Activated CD8-positive, alpha-beta memory T cell treated with anti-CD3 and anti-CD28 coated beads, Interleukin-2, amount 50 U/mL, for 1 hour (primary cell): ENCODE results near the gene TIGAR.

Experiments used
- DNase-seq: peaks from one replicate; pipeline ENCODE4 v3.0.0-alpha.2; 2020; ENCODE audit errors: extremely low read depth

Gene TIGAR

DNA sequence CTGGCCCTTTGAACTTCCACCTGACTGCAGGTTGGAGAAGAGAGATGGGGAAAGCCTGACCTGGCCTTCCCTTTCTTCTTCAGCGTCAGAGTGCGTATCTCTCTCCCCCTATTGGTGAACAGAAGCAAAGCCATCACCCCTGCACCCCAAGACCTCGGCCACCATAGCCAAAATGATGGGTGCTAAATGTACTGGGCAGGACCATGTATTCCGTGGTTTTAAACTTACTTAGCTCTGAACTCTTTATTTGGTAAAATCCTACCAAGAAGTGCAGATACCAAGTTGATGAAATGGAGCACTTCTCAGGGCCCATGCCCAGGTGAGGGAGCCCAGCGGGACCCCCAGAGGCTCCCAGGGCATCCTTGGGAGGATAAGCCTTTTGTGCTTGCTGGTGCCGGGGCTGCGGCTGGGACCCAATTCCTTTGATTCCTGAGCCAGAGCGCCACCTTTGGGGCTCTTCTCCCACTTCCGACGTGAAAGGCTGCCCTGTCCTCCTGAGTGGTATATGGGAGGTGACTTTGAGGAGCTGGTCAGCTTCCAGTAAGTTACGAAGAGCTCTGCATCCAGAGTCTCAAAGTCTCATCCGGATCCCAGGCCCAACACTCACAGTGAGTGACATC lies 38.0 kb upstream of the TIGAR start:
- DNase-seq, result no peak

DNA sequence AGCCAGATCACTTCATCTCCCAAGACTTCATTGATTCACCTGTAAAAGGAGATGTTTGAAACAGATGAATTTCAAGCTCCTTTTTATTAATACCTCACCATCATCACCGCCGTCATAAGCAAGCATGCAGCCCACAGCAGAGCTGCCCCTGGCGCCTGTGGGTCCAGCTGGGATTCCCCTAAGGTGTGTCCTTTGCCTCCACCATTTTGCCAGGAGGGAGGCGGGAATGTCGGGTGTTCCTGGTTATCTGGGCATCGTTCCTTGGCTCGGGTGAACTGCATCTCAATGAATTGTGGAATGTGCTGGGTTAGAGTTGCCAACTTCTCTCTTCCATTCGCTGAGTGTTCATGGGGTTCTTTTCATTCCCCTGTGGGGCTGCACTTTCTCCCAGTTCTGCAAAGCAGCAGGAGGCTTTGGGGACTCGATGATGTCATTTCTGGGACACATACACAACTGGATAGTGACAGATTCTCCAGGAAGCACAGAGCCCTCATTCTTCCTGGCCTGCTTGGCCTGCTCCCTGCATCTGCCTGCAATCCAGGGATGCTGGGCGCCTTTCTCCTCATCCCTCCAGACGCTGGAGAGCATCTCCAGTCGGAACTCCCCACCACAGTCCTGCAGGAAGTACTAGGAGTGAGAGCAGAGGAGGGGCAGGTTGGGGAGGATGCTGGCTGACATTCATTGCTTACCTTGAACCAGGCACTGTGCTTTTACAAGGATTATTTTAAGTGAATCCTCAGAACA lies 37.3 kb upstream of the TIGAR start:
- no peak for DNase-seq

DNA sequence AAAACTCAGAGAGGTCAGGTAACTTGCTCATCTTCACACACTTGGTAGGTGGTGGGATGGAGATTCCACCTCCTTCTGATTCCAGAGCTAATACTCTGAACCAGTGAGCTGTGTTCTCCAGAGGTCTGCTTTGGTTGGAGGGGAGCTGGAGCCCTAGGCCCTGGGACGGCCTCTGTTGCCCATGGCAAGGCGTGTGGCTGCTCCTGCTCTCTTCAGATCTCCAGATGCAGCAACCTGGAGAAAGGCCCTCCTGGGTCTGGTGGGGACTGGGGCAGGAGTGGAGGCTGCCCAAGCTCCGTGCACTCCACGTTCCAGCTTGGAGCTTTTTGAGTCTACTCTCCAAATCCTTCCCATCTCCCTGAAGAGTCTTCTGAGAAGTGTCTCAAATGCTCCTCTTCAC lies 36.7 kb upstream of the TIGAR start:
- DNase-seq, result no peak

DNA sequence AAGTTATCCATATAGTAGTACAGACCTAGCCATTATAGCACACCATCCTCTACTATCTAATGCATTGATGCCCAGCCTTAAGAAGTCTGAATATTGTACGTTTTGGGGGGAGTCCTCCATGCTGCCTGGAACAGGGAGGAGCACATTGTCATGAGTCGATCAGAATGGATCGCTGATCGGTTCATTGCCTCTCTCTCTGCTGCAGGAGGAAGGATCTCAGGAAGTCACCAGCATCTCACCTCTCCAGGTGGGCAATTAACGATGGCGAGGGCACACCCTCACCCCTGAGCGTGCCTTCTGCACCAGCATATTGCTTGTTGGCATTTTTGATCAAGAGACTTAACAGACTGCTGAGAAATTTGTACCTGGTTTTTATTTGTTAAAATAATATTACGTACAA lies 35.9 kb upstream of the TIGAR start:
- DNase-seq, result no peak

DNA sequence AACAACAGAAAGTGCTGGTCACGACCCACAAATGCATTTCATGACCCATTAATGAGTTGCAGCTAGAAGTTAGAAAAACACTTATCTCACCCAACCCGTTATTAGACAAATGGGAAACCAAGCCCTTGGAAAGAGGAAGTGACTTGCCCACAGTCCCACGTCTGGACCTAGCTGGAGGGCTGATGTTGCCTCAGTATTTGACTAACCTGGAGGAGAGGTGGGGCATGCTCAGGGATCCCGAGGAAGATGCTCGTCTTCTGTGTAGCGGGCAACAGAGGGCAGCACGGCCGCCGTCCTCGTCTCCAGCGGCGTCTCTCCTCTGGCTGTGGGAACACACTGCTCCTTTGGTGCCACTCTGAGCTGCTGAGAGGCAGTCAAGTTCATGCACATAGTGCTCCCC lies 34.8 kb upstream of the TIGAR start:
- no peak for DNase-seq

DNA sequence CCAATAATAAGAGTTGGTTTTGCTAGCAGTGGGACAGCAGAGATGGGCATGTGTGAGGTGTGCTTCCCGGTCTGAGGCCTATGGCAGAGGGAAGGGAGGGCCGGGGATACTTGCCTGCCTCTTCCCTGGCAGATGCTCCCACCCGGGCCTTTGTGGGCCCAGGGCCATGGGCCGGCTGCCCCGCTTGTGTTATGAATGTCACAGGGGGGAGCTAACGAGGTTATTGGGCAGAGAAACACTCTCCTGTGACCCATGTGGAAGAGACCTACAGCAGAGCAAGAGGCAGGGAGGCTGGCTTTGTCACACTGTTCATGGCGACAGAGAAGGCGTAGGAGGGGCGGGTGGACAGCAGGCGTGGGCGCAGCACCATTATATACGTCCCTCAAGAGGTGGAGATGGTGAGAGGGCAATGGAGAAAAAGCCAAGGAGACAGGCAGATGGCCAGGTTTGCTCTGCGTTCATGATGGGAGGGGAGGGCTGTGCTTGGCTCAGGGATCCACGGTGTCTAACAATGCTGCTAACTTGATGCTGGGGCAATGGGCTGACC lies 34.2 kb upstream of the TIGAR start:
- no peak for DNase-seq

DNA sequence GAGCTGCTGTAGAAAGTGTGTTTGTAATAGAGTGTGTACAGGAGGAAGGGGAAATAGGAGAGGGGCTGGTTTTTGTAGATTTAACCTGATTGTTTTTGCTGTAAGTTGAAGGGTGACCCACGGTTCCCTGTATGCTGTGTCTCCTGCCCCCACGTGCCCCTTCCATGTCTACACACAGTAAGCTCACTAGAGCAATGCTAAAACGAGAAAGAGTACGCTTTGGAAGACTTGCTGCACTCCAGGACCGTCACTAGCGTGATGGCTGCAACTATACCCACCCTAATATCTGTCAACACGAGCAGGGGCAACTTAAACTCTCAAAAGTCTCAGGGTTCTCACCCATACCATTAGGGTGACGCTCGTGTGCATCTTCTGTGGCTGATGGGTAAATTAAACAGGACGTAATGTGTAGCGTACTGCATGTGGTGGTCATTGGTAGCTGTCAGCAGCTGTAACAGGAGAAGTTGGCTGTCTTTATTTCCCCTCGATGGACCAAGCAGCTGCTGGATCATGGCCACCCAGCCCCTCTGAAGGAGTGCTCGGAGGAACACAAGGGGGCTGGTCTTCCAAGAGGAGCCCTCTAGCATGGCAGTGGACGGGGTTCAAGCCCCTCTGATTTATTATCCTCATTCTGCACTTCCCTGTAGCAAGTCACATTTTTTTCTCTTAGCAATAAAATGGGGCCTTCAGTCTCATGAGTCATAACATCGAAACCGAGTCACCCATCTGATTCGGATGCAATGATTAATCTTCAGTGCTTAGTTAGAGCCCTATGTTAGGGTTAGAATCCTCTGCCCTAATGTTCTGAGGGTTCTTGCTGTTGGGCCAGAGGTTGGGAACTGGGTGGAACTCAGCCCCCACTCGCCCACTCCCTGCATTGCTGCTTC lies 33.4 kb upstream of the TIGAR start:
- DNase-seq, result no peak

DNA sequence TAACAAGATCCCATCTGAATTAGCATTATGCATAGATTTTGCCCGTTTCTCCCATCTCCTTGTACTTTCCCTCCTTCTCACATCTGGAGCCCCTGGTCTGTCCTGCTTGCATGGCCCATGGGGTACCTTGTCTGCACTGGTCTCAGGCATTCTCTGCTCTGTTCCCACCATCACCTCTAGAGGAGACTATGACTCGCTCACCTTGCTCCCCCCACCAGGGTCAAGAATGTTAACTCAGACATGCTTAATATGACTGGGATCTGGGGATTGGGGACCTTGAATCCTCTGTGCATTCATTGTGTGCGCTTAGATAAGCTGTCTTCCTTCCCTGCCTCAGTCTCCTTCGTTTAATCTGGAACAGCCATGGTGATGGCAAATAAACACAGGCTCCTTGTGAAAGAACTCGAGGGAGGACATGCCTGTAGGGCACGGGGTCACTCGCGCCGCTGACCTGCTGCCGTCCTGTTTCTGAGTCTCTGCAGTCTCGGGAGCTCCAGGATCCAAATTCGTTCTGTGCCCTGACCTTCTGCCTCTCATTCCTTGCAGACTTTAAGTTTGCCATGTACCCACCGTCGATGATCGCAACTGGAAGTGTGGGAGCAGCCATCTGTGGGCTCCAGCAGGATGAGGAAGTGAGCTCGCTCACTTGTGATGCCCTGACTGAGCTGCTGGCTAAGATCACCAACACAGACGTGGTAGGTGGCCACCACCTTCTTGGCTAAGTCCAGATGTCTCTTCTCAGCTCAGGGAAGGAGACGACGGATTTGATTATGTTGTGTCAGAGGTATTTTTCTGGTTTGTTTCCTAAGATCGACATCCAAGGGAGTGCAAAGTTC lies 32.5 kb upstream of the TIGAR start:
- no peak for DNase-seq

DNA sequence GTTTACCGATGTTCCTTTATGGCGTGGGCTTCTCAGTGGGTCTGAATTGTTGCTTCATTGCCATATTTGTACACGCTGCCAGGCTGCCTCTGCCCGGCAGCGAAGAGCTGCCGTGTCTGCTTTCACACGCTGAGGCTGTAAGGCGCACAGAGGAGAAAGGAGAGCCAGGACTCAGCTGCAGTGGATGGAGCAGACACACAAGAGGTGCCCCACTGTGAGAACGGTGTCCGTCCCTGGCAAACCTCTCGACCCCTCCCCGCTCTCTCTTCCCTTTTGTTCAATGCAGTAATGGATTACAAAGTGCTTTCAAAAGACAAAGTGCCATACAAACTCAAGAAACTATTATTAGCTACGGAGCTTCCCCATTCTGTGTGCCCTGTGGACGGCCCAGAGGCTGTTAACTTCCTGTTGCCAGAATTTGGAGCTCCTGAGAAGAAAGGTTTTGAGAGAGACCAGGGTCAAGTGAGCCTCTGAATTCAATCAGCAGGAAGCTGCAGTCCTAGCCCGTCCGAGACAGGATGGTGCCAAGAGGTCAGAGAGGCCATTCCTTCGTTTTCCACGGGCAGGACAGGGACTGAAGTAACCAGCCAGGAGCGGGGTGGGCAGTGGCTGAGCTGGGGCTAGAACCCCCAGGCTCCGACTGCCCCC lies 31.7 kb upstream of the TIGAR start:
- no peak for DNase-seq

DNA sequence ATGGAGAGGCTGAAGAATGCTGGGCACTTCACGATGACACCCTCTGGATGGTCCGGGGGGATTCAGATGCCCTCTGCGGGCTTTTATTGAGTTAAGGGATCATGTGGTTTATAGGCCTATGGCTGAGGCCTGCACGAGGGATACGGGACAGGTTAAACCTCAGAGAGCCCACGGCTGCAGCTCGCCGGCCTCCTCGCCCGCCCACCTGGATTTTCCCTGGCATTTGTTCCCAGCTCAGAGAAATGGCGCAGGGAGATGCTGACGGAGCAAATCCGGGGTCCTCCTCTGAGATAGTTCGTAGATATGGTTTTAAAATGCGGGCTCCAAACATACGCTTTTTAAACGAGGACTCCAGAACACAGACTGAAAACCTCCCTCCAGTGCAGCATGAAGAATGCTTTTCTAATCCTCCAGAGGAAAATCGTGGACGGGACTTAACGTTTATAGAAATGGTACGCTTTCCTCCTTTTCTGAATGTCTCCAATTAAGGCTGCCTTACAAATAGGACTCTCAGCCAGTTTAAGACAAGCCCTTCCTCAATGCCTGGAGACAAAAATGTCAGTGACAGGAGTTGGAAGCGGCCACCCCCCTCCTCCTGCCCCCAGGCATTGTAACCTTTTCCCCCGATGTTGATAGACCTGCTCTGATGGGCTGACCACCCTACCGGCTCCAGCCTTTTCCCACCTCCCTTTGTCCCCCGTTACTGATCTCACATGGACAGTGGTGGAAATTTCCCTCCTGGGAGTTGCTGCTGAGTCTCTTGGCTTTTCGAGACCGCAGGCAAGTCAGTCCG lies 30.8 kb upstream of the TIGAR start:
- no peak for DNase-seq

DNA sequence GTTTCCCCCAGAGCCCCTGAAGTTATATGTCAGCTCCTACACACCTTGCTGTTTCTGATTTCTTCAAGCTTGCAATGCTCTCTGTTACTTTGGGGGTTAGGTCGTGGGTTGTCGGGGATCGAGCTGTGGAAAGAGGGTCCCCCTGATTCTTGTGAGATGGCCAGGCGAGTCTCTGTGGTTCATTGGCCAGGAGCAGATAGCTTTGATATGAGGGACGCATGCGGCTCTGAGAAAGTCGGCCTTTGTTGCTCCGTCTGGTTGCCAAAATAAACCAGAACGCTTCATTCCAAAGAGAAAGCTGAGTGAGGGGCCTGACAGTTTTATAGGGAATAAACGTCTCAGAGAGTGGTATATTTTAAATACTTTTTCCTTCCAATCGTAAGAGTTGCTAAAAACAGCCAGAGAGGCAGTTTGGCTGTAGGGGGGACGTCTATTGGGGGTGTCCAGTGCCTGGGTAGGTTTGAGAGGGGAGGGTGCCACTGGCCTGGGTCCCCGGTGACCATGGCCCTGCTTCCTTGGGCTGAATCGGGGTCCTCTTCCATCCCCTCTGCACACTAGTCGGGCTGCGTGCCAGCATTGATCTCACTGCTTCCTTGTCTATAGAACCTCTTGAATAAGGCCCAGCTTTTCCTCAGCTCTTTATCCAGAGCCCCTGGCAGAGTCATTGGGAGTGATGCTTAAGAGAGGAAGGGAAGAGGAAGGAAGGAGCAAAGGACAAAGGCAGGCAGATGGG lies 28.5 kb upstream of the TIGAR start:
- no peak for DNase-seq

DNA sequence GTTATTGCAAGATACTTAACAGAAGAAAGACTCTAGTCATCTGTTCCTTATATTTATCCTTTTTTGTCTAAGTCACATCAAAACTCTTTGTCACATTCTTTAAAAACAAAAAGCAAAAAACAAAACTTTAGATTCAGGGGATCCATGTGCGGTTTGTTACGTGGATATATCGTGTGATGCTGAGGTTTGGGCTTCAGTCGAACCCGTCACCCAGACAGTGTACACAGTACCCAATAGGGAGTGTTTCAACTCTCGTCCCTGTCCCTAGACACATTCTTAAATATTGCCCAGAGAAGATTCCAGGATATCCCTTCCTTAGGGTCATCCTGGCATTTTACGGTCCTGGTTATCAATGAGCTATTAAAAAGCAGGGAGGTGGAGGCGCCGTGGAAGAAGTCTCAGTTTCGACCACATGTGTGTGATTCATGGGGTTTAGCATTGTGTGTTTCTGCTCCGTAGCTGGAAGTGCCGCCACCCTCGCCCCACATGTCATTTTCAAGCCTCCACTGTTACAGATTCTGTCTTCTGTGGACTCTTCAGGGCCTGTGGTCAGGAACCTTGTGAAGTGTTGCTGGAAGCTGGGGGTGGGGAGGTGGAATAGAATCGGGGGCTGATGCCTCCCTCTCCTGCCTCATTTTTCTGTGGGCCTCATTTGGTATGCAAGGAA lies 27.6 kb upstream of the TIGAR start:
- no peak for DNase-seq

DNA sequence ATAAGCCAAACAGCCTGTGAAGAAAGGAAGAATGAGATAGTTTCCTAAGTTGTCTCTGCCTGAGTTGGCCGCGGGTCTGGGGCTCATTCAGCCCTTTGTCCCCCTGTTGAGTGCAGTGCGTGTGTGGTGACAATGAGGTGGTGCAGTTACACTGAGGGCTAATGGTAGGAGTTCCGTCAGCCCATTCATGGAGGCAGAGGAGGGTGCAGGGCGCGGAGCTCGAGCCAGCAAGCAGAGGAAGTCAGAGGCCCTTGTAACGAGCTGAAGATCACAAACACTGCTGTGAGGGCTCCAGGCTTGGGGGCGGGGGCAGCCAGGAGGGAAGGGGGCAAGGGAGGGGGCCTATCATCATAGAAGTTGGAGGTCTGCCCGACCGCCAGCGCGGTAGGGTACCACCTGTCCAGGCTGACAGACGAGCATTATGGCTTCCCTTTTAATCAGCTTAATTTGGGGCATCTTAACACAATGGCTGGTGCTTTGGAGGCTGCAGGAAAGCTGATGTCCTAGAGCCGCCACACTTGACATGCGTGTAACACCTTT lies 27.0 kb upstream of the TIGAR start:
- DNase-seq, result no peak

DNA sequence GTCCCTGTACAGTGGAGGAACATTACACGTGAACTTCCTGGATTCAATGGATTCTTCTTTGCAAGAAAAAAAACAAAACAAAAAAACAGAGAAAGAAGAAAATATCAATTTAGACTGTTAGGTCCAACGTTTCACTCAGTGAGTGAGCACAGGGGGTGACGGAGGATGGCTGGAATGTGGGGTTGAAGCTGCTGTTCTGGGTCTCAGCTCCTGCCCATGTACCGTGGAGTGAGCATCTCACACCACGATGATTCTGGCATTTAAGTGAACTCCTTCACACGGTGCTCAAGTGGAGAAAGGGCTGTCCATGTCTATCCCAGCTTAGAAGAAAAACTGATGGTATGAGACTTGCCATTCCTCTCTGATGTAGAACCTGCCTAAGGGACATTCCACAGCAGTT lies 24.3 kb upstream of the TIGAR start:
- DNase-seq, result no peak

DNA sequence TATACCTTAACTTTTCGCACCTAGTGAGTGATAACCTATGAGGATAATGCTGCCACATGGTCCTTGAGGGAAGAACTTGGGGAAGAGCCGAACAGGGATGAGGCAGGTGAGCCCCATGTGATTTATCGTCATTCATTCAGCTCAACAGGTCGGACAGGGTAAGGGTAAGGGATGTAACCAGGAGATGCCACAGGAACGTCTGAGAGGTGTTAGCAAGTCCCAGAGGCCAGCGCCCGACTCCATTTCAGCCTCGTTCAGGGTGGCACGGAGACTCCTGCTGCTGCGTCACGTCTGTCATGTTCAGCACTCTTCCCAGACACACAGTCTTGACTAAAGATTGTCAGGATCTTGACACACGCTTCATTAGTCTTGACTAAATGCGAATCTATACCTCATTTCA lies 23.4 kb upstream of the TIGAR start:
- DNase-seq, result no peak

DNA sequence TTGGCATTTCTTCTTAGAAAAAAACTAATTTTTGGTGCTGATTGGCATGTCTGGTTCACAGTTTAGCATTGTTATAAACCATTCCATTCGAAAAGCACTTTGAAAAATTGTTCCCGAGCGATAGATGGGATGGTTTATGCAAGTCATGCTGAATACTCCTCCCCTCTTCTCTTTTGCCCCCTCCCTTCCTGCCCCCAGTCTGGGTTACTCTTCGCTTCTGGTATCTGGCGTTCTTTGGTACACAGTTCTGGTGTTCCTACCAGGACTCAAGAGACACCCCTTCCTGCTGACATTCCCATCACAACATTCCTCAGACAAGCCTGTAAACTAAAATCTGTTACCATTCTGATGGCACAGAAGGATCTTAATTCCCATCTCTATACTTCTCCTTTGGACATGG lies 20.1 kb upstream of the TIGAR start:
- DNase-seq, result no peak

DNA sequence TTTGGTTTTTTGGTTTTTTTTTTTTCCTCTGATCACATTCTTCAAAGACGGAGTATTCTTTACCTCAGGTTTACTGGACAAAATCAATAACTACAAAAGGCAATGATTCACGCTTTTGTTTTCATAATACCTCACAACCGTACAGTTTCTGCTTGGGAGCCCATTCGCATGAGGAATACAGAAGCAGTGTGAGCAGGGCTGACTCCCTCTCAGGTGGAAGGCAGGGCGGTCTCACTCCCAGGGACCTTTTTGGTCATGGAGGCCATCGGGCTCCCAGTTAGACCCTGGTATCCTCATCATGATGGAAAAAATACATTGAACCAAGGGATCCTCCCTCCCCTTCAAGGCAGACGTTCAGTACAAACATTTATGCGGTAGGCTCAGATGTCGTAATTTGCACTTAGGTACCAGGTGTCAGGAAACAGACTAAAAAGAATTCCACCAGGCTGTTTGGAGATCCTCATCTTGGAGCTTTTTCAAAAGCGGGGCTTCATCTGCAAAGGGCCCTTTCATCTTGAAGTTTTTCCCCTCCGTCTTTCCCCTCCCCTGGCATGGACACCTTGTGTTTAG lies 19.0 kb upstream of the TIGAR start:
- DNase-seq, result no peak

DNA sequence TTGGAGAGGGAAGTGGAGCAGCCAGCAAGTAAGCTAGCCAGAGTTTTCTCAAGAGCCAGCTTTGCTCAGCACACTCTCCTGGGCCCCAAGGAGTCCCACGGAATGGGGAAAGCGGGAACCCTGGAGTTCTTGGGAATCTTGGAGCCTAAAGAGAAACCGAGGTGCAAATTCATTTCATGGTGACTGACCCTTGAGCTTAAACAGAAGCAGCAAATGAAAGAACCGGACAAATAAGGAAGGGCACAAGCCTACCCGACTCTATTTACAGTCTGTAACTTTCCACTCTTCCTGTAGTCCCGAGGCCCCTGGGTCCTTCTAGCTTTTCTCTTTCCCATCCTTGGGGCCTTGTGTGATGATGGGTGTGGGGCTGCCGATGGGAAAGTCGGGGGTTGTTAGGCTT lies 18.1 kb upstream of the TIGAR start:
- DNase-seq, result no peak
